Activated gamma-delta T cell treated with Interleukin-2 at 50 U/mL for 16 hours (primary cell): Measurements from ENCODE around the gene CCDC106.

Experiments used
- DNase-seq: peaks from one replicate; pipeline ENCODE4 v3.0.0-alpha.2; 2020

Gene CCDC106

DNA sequence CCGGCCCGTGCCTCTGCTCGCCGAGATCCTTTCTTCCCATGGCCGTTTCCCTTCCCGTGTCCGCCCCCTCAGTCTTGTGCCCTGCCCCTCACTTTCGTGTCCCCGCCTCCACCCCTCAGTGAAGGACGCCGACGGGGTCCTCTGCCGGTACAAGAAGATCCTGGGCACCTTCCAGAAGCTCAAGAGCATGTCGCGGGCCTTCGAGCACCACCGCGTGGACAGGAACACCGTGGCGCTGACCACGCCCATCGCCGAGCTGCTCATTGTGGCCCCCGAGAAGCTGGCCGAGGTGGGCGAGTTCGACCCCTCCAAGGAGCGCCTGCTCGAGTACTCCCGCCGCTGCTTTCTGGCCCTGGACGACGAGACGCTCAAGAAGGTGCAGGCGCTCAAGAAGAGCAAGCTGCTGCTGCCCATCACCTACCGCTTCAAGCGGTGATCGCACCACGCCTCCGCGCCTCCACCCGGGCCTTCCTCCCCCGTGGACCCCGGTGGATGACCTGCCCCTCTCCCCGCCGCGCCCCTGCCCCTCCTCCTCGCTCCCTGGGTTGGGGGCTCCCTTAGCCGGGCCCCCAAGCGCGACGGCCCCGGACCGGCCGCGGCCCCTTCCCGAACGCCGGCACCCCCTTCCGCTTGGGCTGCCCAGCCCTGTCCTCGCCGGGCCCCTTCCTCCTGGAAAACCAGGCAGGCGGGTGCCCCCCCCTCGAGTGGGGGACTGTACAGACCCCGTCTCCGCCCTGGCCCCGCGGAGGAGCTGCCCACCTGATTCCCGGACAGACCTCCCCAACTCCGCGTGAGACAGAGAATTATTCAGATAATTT is 4.5 kb downstream of the CCDC106 start:
- no peak for DNase-seq

DNA sequence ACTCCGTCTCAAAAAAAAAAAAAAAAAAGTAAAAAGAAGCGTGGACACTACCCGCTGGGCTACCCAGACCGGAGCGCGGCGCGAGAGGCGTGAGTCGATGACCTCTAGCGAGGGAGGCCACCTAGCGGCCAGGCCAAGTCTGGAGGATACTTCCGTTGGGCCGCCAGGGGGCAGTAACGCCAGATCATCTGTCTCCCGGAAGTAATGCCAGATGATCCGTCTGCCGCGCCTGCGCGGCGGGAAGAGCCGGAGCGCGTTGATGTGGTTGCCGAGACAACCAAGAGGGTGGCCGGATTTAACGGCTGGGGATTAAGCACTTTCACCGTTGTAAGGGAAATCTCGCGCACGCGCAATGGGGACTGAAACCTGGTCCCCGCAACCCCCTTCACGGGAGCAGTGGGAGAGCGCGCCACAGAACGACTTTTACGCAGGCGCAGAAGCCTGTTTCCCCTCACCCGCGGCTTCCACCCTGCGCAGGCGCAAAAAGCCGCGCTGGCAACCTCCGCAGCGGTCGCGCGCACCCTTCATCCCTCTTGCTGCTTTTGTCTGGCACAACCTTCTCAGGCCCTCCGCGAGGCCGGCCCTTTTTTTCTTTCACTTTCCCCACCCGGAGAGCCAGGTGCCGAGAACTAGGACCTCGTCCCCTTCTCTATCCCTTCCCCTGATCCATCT is 5.8 kb downstream of the CCDC106 start:
- peak; percentile 99 for DNase-seq

GRCh38 chr19:55654323-55654867 is 6.4 kb downstream of the CCDC106 start:
- DNase-seq = peak; percentile 99

- DNase-seq = peak; percentile 97
Measured at GRCh38 chr19:55654868-55655647, 7.0 kb downstream of the CCDC106 start, which contains the start of gene U2AF2. Gene U2AF2, plus strand, starts transcription at chr19:55655035. Its CDS starts 70 bp downstream, at chr19:55655105.

GRCh38 chr19:55655648-55656040 is 7.6 kb downstream of the CCDC106 start:
- no peak for DNase-seq

- no peak for DNase-seq
Measured at GRCh38 chr19:55656552-55656951, 8.5 kb downstream of the CCDC106 start.

DNA sequence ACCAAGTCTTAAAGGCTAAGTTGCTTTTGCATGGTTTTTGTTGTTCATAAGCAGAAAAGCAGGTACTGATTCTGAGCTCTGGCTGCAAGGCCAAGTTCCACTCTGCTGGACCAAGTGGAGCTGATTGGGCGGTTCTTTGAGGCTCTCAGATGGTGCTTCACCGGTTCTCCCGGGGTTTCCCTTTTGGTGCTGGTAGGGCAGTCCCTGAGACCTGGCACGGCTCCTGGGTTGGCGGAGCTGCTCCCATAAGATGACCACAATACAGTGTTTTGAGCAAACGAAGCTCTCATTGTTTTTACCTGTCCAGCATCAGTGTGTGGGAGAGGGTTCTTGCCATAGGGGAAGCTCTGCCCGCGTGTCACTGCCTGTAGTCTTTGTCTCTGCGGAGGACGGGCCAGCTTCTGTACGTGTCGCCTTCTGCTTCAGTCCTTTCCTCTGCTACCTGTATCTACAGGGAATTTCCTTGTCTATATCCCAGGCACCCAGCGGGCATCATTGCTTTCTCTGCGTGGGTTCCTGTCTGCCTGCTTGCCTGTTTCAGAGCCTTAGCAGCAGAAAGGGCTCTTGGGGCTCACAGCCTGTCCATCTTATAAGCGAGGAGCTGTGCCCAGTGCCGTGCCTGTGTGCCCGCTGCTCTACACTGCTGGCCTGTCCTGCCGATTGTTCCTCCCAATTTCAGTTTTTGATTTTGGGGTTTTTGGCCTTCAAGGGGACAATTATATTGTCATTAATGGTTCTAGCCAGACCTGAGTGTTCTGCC is 9.2 kb downstream of the CCDC106 start:
- no peak for DNase-seq

GRCh38 chr19:55658846-55659459 is 10.9 kb downstream of the CCDC106 start:
- no peak for DNase-seq

- no peak for DNase-seq
Measured at GRCh38 chr19:55659822-55660221, 11.8 kb downstream of the CCDC106 start.

GRCh38 chr19:55660404-55660803 is 12.4 kb downstream of the CCDC106 start:
- no peak for DNase-seq

DNA sequence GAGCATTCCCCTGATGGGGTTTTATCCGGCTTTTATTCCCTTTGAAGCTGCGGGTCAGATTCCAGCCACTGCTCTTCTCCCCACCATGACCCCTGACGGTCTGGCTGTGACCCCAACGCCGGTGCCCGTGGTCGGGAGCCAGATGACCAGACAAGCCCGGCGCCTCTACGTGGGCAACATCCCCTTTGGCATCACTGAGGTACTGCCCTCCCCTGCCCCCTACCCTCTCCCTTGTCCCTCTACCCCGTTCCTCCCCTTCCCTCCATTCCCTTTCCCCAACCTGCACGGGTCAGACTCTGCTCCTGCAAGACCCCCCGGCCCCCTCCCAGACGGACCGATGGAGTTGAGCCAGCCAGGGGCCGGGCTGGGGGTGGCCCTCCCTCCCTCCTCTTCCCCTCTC is 13.0 kb downstream of the CCDC106 start:
- no peak for DNase-seq

DNA sequence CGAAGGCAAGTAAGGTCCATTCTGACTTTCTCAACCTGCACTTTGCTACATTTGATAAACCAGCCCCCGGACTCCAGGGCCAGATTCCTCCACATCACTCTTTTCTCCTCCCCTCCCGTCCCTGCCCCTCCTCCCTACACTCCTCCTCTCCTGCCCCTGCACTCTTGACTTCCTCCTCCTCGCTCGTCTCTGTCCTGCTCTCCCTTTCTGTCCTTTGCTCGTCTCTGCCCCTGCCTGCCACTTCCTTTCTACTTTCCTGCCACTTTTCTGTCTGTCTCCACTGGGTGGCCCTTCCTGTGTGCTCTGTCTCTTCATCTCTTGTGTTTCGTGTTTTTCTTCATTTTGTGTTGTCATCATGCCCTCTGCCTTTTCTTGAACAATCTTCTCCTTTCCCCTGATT is 13.8 kb downstream of the CCDC106 start:
- no peak for DNase-seq

DNA sequence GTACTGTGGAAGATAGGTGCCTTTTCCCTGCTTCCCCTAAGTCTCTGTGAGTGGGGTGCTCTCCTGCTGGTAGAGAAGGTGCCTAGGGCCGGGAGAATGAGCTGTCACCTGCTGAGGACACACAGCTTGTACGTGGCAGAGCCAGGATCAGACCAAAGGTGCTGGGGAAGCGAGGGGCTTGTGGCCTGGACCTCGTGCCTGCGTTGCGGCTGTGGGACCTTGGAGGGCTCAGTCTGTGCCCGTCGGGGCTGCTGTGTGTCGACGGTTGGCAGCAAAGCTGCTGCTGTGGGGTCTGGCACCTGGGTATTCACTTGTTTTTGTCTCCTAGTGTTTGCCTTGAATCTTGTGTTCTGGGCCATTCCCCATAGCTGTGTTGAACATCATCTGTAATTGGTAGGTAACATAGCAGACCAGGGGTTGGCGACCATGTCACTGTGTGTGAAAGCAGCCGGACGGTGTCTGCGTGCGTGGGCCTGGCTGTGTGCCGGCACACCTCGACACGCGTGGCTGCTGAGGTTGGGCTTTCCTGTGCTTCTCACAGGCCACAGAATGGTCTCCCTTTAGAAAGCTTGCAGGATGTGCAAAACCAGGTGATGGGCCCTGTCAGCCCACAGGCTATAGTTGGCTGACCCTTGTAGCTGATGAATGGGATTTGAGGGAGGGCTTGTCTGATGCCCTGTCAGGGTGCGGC is 16.0 kb downstream of the CCDC106 start:
- DNase-seq = no peak

DNA sequence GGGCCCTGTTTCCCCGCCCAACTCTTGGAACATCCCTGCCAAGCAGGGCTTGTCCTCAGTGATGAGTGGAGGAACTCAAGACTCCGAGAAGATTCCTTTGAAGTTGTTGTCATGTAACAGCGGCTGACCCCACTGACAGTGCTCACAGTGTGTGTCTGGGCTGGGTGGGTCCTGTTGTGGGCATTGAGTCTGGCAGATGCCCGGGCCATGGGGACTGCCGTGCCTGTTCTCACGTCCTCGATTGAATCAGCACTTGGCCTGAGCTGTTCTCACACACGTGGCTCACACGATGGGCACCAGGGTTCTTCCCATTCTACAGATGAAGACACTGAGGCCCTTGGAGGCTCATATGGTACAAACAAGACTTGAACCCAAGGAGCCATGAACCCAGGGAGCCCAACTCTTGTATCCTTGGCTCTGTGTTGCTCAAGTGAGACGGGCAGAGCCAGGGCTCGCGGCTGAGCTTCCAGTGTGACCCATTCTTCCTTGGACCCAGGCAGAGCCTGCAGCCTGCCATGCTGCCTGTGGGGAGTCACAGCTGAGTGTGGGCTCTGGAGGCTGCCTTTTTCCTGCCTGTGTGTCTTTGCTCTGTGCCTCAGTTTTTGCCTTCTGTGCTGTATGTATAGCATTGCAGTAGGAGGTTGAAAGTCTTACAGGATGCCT is 18.5 kb downstream of the CCDC106 start:
- no peak for DNase-seq

DNA sequence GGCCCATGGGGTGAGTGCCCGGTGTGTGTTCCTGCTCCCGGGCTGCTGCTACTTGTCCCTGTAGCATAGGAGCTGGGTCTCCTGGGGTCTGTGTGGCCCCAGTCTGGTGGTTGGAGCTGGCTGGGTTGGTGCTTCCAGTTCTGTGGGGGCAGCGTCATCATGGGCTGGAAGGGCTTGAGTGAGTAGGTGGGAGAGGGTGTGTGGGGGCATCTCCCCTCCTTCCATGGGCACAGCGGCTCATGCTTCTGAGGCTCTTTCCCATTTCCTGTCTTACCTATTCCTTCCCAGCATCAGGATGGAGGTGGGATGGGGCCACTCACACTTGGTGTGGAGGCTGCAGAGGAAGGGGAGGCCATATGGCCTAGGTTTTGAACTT is 19.0 kb downstream of the CCDC106 start:
- DNase-seq = no peak

- DNase-seq = no peak
Measured at GRCh38 chr19:55667511-55667910, 19.5 kb downstream of the CCDC106 start.

DNA sequence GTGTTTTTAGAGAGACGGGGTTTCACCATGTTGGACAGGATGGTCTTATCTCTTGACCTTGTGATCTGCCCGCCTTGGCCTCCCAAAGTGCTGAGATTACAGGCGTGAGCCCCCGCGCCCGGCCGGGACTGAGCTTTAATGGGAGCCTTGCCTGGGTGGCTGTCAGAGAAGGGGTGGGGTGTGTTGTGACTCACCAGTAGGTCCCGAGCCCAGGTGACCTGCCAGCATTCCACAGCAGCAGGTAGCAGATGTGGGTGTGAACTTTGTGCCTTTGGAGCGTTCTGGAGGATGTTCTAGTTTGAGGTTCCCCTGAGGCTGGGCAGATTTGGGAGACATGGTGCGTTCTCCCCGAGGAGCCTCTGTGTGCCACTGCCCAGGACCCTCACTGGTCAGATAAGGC is 19.9 kb downstream of the CCDC106 start:
- DNase-seq = no peak

DNA sequence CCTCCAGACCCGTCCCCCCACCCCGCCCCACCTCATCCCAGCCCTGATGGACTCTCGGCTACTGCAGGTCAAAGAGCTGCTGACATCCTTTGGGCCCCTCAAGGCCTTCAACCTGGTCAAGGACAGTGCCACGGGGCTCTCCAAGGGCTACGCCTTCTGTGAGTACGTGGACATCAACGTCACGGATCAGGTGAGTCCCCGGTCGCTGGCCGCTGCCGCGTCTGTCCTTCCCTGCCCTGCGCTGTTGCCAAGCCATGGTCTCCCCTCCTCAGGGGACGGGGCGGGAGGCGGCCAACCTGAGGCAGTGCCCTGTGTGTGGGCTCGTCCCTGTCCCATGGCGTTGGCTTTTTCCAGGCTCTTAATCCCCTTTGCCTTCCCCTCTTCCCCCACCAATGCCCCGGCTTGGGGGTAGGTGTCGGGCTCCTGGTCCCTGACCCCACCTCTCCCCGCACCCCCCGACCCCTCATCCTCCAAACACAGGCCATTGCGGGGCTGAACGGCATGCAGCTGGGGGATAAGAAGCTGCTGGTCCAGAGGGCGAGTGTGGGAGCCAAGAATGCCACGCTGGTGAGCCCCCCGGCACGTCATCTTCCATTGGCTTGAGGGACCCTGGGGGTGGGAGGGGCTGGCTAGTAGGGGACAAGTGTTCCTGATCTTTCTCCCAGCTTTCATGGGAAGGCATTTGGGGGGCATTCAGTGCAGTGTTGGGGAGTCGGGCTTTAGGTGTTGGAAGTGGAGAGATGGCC is 20.8 kb downstream of the CCDC106 start:
- DNase-seq = no peak

DNA sequence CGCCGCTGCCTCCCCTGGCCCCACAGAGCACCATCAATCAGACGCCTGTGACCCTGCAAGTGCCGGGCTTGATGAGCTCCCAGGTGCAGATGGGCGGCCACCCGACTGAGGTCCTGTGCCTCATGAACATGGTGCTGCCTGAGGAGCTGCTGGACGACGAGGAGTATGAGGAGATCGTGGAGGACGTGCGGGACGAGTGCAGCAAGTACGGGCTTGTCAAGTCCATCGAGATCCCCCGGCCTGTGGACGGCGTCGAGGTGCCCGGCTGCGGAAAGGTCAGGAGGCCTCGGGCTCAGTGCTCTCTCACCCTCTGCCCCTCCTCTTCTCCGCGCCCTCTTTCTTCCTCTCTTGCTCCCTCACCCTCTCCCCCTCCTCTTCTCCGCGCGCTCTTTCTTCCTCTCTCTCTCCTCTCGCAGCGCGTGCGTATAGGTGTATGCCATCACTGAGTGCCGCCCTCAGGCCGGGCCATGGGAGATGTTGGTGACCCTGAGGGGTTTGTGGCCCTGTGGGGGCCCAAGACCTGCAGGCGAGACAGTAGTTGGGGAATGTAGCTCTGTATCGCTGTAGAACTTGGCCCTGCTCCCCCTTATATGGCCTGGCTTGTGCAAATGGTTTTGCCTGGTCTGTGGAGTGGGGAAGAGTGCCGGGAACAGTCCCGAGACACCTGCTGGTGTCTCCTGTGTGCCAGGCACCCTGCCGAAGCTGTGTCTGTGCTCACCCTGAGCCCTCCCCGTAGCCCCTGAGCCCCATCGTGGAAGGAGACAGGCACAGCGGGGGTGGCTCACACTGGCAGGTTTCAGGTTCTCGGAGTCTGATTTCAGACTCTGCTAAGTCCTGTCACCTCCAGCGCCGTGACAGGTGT is 21.6 kb downstream of the CCDC106 start:
- no peak for DNase-seq
